Measurements from ENCODE around the gene DYSF.
"Not testable (repeated sequence)": the region's sequence is repeated elsewhere in the genome, so short reads cannot be mapped to it uniquely, and the experiment has no call there.

The DYSF gene

DNA sequence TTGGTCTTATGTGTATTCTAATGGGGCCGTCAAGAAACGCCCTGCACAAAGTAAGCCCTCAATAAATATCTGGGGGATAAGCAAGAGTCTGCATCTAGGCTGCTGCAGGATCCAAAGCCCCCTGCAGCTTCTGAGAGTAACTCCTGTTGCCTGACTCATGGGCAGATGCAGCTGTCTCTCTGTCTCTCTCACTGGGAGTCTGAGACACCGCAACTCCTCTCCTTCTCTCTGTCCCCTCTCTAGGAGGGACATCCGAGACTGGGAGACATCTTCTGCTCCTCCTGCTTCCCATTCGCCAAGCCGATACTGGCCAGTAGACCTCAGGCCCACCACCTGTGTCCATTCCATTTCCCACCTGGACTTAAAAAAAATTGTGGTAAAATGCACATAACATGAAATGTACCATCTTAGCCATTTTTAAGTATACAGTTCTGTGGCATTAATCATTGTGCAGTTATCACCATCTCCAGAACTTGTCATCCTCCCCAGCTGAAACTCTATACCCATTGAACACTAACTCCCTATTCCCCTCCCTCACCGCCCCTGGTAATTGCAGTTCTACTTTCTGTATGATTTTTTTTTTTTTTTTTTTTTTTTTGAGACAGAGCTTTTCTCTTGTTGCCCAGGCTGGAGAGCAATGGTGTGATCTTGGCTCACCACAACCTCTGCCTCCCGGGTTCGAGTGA lies 20.1 kb downstream of the DYSF start:
- no peak for DNase-seq

DNA sequence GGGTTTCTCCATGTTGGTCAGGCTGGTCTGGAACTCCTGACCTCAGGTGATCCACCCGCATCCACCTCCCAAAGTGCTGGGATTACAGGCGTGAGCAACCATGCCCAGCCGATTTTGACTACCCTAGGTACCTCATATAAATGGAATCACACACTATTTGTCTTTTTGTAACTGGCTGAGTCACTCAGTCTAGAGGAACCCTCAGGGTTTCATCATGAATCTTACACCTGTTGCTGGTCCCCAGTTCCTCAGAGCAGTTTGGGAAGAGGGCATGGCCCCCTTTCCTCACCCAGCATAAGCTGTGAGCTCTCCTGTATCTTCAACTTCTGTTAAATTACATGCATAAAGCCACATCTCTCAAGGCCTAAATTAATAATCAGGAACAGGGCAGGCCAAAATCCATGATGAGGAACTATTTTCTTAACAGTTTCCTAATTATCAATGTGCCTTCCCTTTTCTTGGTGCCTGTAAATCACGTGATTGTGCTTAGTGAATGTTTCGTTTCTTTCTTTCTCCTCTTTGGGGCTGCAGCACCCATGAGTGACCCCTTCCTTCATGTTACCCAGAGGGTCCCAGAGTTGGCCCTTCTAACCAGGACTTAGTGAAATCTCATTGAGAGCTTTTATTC lies 20.9 kb downstream of the DYSF start:
- no peak for DNase-seq

DNA sequence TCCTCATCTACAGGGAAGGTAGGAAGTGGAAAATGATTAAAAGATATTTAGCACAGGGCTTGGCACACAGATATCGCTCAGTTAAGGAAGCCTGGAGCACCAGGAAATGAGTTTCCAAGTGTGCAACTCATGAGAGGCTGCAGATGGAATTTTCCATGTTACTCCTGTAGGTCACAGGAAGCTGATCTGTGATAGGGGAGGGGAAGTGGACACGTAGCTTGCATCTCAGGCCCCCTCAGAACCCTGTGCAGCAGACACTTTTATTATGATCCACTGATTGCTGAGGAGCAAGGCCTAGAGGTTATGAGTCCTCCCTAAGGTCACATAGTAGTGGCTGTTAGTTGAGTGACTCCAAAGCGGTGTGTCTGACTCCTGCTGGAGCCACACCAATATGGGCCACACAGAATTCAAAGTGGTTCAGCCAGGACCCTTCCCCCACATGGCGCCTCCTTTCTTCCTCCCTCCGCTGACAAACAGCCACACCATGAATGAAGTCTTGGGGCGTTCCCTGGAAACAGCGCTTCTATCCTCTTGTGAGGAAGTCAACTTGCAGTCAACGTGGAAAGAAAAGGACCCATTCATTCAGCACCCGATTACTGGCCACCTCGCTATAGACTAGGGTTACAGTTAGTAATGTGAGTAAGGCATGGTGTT lies 21.5 kb downstream of the DYSF start:
- DNase-seq, result no peak

DNA sequence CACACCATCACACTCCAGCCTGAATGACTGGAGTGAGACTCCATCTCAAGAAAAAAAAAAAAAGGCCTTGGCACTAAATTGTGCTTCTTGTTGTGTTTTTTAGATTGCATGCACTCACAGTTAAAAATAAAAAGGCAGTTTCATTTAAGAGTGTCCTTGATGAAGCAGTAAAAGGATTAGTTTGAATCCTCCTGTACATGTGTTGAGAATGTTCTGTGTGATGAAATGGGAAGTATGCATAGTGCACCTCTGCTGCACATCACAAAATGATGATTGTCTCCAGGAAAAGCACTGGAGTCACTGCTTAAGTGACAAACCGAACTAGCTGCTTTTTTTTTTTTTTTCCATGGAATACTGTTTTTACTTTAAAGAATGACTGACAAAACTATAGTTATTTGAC lies 23.1 kb downstream of the DYSF start:
- DNase-seq, result no peak

DNA sequence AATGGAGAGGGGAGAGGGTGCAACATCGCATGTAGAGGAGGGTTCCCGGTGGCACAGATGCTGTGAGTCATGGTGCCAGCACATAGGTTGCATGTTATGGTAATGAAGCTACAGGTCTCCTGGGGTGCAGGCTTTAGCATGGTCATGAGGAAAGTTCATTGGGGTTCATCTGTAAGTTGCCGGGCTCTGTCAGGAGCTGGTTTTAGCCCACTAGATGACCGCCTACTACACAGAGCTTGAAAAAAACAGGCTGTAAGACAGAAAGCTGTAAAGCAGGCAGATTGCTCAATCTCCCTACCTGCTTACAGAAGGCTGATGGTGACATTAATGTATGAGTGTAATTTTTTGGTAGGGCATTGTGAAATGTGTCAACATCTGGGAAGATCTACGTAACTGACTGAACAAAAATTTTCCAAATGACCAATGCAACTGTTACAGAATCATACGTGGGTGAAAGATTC lies 23.9 kb downstream of the DYSF start:
- DNase-seq, result no peak

DNA sequence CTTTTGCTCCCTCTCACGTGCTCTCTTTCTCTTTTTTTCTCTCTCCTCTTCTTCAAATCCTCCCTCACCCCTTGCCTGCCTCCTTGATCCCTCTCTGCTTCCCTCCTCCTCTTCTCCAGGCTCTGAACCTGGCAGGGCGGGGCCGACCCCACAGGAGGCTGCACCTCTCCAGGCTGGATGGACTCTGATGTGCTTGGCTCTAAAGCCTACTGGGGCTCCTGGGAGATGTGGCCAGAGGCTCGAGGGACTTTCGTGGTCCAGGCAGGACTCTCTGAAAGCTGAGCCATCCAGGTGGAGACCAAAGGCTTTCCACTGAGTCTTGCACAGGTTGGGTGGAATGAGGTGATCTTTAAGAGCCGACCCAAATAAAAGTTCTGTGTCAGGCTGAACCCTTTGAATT lies 25.4 kb downstream of the DYSF start:
- no peak for DNase-seq

DNA sequence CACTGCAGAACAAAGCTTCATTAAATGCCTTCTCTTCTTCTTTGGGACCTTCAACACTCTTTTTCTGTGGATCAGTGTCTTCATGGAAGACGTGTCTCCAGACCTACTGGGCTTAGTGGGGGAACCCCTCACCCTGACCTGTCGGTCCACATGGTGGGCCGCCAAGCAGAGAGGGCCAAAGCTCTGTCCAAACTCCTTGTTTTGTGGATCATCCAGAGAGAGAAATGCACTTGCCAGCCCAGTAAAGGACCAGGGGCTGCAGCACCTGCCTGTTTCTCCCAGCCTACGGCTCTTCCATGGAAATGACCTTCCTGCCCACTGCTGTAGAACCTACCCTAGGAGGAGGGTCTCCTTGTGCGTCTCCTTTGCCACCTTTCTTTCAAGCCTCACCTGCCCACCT lies 25.9 kb downstream of the DYSF start:
- no peak for DNase-seq

DNA sequence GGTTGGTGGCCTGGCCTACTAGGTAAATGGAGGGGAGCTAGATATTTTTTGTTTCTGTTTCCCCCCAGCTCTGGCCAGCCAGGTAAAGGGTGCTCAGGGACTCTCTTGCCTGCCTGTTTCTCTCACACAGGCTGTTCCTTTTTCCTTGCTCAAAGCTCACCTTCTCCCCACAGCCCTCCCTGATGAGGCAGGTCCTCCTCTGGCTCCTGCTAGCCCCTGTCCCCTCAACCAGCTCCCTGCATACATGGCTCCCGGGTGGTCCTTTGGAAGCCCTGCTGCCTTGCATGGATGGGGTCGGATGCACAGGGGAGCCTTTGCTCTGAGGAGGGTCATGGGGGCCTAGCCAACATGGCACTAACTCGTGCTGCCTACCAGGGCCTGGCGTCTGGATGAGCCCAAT lies 27.8 kb downstream of the DYSF start:
- no peak for DNase-seq

DNA sequence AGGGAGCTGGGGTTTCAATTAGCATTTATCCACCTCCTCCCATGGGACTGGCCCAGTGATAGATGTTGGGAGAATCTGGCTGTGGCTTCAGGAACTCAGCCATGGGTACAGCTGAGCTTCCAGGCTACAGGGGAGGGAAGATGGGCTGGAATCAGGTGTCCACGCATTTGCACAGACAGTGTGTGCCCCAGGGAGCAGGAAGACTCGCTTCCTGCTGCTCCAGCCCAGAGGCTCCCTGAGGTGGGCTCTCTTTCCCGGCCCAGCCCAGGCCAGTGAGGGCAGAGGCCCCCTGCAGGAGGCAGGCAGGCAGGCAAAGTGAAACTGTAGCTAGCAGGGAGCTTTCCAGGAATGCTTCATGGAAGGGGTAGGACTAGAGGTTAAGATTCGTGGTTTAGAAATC lies 28.7 kb downstream of the DYSF start:
- DNase-seq, result no peak

DNA sequence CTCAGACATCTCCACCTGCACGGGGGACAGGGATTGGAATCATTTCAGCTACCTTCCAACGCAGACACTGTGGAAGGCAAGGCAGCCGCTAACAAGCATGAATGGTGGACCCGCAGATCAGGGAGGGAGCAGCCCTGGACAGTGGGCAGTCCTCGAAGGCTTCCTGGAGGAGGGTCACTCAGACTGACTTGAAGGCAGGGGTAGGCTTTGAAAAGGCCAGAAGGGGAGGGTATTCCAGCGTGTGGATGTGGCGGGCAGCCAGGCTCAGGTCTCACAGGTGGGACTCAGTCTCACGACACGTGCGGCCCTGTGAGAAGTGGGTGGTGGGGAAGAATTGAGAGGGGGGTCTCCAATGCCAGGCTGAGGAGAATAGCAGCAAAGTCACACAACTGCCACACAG lies 29.9 kb downstream of the DYSF start:
- no peak for DNase-seq

DNA sequence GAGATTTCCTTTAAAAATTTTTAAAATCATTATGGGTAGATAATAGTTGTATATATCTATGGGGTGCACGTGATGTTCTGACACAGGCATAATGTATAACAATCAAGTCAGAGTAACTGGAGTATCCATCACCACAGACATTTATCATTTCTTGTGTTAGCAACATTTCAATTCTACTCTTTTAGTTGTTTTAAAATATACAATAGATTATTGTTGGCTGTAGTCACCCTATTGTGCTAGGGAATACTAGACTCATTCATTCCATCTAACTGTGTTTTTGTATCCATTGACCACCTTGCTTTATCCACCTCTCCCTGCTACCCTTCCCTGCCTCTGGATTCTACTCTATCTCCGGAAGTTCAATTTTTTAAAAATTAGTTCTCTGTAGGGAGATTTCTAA lies 31.0 kb downstream of the DYSF start:
- DNase-seq, result no peak

DNA sequence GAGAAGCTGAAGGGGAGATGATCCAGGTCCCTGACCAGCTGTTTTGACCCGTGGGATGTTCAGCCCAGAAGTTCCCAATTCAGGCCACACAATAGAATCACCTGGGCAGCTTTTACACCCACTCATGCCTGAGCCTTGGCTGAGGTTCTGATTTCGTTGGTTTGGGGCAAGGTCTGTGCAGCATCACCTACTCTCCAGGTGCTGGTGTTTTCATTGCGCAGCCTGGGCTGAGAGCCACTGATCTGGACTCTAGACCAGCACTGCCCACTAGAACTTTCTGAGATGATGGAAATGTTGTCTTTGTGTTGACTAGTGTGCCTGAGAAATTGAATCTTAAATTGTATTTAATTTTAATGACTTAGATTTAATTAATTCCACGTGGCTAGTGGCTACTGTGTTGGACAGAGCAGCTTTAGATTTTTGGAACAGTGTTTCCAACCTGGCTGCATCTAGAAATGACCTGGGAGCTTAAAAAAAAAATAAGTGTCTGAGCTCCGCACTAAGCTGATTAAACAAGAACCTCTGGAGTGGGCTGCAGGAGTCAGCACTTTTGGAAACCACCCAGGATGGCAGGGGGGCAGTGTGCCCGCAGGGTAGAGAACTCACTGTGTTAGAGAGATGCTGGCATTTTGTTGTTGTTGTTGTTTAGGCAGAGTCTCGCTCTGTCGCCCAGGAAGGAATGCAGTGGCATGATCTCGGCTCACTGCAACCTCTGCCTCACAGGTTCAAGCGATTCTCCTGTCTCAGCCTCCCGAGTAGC lies 33.7 kb downstream of the DYSF start:
- DNase-seq, result no peak

DNA sequence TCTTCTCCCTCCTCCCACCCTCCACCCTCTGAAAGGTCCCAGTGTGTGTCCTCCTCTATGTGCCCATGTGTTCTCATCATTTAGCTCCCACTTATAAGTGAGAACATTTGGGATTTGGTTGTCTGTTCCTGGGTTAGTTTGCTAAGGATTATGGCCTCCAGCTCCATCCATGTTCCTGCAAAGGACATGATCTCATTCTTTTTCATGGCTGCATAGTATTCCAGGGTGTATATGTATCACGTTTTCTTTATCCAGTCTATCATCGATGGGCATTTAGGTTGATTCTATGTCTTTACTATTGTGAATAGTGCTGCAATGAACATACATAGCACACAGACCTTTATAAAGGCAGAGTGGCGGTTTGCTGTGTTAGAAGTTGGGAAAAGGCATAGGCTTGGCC lies 38.2 kb downstream of the DYSF start:
- DNase-seq, result not testable (repeated sequence)

DNA sequence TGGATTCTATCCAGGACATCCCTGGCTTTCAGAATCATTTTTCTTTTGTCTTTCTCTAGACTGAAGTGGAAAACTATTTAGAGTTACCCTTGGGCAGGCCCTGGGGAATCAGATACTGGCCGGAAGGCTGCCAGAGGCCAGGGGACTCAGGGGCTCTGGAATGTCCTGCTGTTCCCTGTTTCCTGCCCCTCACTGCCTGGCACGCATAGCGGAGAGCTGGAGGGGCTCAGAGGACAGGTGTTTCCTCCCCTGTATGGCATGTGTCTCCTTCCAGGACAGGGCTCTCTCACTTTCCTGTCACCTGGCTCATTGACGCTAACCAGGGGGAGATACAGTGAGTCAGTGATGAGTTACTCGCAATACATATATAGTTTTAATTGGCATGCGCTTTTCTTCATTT lies 38.8 kb downstream of the DYSF start:
- DNase-seq, result peak; percentile 66

DNA sequence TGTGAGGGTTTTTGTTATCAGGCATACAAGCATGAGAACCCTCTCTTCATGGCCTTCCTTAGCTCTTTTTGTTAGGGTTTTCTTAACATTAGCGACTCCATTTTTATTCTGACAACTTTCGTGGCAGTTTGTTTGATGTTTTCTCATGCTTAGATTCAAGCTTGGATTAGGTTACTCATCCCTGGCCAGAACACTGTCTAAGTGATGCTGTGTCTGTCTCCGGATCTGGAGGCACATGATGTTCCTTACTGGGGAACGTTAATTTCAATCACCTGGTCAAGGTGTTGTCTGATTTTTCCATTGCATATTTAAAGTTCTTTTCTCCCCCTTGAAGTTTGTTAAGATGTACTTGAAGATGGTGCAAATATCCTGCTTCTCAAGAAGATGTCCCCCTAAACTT lies 40.7 kb downstream of the DYSF start:
- DNase-seq, result no peak

DNA sequence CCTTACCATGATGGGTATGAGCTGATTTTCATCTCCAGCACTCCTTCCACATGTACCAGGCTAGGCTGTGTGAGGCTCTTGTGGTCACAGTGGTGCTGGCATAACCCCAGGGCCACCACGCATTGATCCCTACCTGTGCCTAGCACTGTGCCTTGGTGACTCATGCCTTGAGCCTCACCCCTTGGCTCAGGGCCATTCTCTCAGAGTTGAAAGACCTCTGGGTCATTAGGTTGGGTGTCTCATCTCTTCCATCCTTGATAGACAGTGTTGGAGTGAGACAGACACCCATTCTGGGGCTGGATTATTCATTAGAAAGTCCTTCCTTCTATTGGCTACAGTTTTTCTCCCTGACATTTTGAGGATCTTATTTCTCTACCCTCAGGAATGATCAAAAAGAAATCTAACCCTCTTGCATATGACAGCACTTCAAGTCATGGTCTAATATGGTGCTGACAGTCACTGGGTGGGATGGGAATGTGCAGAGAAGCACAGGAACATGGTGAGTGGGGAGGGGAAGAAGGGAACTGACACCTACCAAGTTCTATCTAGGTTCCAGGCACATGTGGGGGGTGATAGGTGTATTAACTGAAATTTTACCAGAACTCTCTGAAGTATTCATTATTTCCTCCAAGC lies 41.3 kb downstream of the DYSF start:
- DNase-seq, result no peak

DNA sequence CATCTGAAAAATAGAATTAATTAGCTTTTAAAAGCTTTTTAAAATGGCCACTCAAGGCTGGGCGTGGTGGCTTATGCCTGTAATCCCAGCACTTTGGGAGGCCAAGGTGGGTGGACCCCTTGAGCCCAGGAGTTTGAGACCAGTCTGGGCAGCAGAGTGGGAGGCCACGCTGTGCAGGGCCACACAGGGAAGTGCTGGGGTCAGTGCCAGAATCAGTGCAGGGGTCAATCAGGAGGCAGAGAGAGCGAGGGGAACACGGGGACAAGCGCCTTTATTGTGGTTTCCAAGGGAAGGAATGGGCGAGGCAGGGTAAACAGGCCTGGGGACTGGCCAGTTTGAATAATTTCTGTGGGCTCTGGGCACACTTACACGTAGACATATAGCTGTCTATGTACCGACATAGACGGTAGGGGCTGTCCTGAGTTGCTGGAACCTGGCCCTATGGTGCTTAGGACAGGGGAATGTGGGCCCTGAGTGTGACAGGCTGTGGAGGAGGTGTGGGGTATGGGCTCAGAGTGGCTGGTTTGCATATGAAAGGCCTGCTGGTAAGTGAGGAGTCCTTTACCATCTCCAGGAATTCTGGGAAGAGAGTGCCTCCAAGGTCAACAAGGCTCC lies 42.9 kb downstream of the DYSF start:
- DNase-seq, result no peak

DNA sequence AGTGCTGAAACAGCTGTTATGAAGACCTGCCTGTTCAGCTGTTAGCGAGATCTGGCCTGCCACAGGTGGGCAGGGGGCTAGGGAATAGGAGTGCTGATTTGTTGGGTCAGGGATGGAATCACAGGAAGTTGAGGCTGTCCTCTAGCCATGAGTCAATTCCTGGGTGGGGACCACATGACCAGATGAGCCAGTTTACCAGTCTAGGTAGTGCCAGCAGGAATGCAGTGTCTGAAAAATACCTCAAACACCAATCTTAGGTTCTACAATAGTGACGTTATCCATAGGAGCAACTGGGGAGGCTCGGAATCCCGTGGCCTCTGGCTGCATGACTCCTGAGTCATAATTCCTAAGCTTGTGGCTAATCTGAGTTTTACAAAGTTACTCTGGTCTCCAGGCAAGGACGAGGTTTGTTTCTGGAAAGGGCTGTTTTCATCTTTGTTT lies 44.9 kb downstream of the DYSF start:
- no peak for DNase-seq

DNA sequence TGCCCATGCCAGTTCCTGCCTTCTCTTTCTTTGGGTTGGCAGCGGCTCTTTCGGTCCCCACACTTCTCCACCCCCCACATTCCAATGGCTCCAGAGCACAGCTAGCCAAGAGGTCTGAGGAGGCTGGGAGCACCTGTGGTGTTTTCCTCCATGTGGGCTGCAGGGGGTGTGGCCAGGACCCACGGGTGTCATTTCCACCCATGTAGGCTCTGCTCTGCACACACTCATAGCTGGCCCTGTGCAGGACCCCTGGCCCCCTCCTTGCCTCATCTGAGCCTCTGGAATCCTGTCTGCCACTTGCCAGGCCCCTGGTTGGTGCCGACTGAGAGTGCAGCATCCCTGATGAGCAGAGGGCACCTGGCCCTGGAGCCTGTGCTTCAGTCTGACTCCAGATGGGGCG lies 46.3 kb downstream of the DYSF start:
- no peak for DNase-seq

DNA sequence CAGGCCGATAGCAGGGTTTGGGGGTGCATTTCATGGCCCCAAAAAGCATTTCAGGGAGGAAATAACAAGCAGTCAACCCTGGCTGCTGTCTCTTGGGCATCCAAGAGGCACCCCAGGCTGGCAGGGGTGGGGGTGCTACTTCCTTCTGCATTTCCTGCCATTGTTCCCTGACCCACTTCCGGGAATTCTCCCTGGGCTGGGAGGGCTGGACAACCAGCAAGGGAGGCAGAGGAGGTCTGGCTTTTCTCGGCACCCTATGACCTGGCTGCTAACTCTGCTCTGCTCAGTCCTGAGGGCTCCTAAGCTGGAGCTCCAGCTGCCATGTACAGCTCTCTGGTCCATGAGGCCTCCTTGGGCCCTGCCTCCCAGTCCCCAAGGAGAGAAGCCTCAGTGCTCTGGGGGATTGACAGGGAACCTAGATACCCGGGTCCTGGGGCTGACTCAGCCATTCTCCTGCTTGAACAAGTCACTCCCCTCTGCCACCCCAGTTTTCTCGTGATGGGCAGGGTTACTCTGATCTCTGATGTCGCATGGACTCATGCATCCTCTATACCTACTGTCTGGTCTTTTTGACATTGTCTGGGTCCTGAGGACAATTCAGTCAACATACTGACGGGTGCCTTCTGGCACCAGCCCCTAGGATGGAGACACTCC lies 47.2 kb downstream of the DYSF start:
- no peak for DNase-seq

DNA sequence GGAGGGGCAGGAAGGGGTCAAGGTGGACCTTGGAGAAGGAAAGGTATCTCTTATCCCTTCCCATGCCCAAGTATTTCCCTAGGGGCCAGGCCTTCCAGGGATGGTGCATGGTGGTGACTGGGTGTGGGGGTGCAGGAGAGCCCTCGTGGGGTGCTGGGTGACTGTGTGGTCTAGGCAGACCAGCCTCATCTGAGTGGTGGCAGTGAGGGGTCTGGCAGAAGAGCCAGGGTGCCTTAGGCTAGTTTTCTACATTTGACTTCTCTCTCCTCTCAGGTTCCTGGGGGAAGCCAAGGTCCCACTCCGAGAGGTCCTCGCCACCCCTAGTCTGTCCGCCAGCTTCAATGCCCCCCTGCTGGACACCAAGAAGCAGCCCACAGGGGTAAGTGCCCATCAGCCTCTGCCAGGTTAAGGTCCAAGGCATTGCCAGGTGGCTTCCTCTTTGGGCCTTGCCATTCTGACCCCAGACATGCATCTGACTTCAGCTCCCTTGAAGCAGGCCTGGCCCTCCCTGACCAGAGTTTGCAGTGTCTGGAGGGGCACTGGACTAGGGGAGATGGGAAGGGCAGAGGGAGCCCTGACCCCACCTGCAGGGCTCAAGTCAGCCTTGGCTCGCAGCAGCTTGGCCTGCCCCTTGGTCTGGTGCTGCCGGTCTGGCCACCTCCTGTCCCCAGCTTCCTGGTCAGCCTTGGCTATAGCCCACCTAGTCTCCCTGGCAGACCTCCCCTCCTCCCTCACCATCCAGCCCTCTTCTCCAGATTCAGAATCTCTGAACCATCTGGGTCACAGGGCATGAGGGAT lies 49.8 kb downstream of the DYSF start:
- no peak for DNase-seq
